Left ventricle myocardium inferior (tissue), 1 donor: ENCODE results near the gene GUCY2D. TPM values are rescaled to one million over a fixed set of nuclear protein-coding genes. Genes with fewer than 3 reads are reported as not detected.

Experiments used
- DNase-seq: peaks from one replicate; pipeline ENCODE4 v3.0.0-alpha.2; 2020
- H3K27ac ChIP-seq: fragments of 200-600 bp; replicated peaks from 2 replicates; pipeline ENCODE4 v1.8.0; 2021
- H3K27me3 ChIP-seq: fragments of 200-600 bp; 2 replicates; pipeline ENCODE4 v1.8.0; 2021; ENCODE audit warnings: low read depth
- H3K36me3 ChIP-seq: fragments of 200-600 bp; 2 replicates; pipeline ENCODE4 v1.8.0; 2021
- H3K4me1 ChIP-seq: fragments of 200-600 bp; 2 replicates; pipeline ENCODE4 v1.8.0; 2021
- H3K4me3 ChIP-seq: fragments of 200-600 bp; 2 replicates; pipeline ENCODE4 v1.8.0; 2021; ENCODE audit warnings: mild to moderate bottlenecking, moderate library complexity
- H3K9me3 ChIP-seq: fragments of 200-600 bp; replicated peaks from 2 replicates; pipeline ENCODE4 v1.8.0; 2021
- intact Hi-C: fragments of 100-400 bp; cut with micrococcal nuclease; formaldehyde crosslinking; loops from one replicate; pipeline ENCODE4 v1.11.0; 2022
- total RNA-seq: library from RNA; stranded (reverse); fragmentation: NEBNext Ultra II Directional; extraction: Animal tissue kit (Norgen Biotek cat#: 25700); gene quantifications from one replicate; pipeline ENCODE4 v1.2.1, GENCODE V29; 2021
- TF ChIP-seq, protein P1 (sequence below): fragments of 200-600 bp; IDR thresholded peaks from 2 replicates; pipeline ENCODE4 v1.8.0; 2021; ENCODE audit warnings: antibody characterized with exemption, mild to moderate bottlenecking, borderline replicate concordance
- donor health status: DM: no; HTN: yes; CAD: no; lungs with severe emphysema.

GUCY2D gene
- total RNA-seq, 1 donor from 2014 or later = not detected

DNA sequence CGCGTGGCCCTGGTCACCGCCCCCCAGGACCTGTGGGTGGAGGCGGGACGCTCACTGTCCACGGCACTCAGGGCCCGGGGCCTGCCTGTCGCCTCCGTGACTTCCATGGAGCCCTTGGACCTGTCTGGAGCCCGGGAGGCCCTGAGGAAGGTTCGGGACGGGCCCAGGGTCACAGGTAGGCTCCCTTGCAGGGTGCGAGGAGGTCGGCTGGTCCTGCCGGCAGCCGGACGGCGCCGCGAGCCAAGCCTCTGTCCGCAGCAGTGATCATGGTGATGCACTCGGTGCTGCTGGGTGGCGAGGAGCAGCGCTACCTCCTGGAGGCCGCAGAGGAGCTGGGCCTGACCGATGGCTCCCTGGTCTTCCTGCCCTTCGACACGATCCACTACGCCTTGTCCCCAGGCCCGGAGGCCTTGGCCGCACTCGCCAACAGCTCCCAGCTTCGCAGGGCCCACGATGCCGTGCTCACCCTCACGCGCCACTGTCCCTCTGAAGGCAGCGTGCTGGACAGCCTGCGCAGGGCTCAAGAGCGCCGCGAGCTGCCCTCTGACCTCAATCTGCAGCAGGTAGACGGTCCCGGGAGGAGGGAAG lies 1.3 kb downstream of the GUCY2D start:
- Histone ChIP-seq H3K27ac (no peak overlapping the region), H3K27me3 (peaks cover 83% of the 10 kb centered on the region), H3K36me3 (no peaks in the 10 kb centered on the region), H3K4me1 (peaks cover 16% of the 10 kb centered on the region), H3K9me3 (no peaks in the 10 kb centered on the region), H3K4me3 (peak overlapping the region; percentile 60)
- intact Hi-C loops = no loop called here
- no peak for DNase-seq
- TF ChIP-seq, protein P1, sequence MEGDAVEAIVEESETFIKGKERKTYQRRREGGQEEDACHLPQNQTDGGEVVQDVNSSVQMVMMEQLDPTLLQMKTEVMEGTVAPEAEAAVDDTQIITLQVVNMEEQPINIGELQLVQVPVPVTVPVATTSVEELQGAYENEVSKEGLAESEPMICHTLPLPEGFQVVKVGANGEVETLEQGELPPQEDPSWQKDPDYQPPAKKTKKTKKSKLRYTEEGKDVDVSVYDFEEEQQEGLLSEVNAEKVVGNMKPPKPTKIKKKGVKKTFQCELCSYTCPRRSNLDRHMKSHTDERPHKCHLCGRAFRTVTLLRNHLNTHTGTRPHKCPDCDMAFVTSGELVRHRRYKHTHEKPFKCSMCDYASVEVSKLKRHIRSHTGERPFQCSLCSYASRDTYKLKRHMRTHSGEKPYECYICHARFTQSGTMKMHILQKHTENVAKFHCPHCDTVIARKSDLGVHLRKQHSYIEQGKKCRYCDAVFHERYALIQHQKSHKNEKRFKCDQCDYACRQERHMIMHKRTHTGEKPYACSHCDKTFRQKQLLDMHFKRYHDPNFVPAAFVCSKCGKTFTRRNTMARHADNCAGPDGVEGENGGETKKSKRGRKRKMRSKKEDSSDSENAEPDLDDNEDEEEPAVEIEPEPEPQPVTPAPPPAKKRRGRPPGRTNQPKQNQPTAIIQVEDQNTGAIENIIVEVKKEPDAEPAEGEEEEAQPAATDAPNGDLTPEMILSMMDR = no peak

DNA sequence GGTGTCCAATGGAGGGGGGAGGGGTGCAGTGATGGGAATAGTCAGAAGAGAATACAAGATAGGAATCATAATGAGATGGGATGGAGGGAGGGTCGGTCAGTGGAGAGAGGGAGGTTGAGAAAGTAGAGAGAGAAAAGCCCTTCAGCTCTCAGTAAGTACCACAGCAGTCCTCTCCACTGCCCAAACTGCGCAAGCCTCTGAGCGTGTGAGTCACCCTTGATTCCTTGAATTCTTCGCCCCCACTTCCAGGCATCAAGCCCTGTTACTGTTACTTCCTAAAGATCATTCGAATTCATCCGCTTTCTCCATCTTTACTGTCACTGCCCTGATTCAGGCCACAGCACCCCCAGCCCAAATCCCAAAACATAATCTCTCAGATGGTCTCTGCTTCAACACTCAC lies 2.5 kb downstream of the GUCY2D start:
- DNase-seq = no peak
- H3K36me3 ChIP-seq = no peaks in the 10 kb centered on the region
- H3K4me1 ChIP-seq = peaks cover 16% of the 10 kb centered on the region
- no peaks in the 10 kb centered on the region for H3K9me3 ChIP-seq
- TF ChIP-seq, protein P1 = no peak
- peaks cover 80% of the 10 kb centered on the region for H3K27me3 ChIP-seq
- H3K4me3 ChIP-seq = no peak overlapping the region
- intact Hi-C loops = no loop called here
- H3K27ac ChIP-seq = no peak overlapping the region

DNA sequence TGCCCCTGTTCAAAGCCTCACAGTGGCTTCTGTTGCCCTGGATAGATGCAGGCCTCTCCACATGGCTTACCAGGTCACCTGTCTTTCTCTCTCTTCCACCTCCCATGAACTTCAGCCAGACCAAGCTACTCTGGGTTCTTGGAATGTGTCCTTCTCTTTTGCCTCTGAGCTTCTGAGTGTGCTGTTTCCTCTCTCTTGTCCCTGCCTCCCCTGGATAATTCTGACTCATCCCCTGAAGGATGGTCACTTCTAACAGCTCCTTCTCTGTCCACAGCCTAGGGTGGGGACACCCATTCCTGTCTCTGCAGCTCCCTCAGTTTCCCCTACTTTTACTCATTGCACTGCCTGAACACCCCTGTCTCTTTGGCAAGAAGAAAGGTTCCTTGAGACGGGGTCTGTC lies 2.9 kb downstream of the GUCY2D start:
- Histone ChIP-seq H3K9me3 (no peaks in the 10 kb centered on the region), H3K36me3 (no peaks in the 10 kb centered on the region), H3K4me1 (peaks cover 16% of the 10 kb centered on the region), H3K27ac (no peak overlapping the region), H3K27me3 (peaks cover 75% of the 10 kb centered on the region), H3K4me3 (no peak overlapping the region)
- TF ChIP-seq, protein P1 = no peak
- no peak for DNase-seq
- intact Hi-C loops = no loop called here

DNA sequence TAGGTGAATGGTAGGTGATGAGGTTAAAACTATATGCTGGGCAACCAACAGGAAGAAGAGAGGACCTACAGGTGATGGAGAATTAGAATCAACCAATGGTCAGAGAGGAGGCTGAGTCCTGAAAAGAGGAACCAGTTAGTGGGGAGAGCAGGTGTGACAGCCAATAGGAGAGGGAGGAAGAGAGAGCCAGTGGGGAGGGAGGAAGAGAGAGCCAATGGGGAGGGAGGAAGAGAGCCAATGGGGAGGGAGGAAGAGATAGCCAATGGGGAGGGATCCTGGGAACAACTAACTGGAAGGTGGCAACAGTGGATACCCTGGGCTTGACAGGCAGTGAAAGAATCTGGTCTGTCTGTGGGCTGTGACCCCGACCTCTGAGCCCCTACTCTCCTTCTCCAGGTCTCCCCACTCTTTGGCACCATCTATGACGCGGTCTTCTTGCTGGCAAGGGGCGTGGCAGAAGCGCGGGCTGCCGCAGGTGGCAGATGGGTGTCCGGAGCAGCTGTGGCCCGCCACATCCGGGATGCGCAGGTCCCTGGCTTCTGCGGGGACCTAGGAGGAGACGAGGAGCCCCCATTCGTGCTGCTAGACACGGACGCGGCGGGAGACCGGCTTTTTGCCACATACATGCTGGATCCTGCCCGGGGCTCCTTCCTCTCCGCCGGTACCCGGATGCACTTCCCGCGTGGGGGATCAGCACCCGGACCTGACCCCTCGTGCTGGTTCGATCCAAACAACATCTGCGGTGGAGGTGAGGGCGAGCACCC lies 3.7 kb downstream of the GUCY2D start:
- Histone ChIP-seq H3K36me3 (no peaks in the 10 kb centered on the region), H3K4me3 (no peak overlapping the region), H3K27me3 (peaks cover 68% of the 10 kb centered on the region), H3K4me1 (peaks cover 16% of the 10 kb centered on the region), H3K27ac (no peak overlapping the region), H3K9me3 (no peaks in the 10 kb centered on the region)
- DNase-seq = no peak
- intact Hi-C loops = no loop called here
- TF ChIP-seq, protein P1 = no peak

DNA sequence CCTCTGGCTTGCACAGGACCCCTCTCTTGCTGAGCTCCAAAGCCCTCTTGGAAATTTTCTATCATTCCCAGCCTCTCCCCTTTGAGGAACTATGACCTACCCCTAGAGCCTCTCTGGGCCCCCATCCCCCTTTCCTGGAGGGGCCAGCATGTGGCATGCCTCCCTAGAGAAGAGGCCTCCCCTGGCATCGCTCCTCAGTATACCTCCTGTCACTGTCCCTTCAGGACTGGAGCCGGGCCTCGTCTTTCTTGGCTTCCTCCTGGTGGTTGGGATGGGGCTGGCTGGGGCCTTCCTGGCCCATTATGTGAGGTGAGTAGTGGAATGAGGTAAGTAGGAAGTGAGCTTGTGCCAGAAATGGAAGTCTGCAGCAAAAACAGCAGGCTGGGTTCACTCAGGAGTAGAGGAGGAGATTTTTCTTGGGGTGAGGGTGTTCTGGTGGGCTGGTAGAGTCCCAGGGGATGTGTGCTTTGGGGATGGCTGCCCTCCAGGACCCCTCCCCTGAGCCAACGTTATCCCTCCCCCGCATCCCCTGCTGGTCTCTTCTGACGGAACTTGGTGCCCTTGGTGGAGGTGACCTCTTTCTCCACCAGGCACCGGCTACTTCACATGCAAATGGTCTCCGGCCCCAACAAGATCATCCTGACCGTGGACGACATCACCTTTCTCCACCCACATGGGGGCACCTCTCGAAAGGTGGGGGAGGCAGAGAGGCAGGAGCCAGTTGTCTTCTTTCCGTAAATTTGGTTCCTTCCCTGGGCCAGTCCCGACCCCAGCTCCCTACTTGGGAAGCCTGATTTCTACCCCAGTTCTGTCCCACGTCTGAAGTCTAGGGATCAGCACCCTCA lies 4.6 kb downstream of the GUCY2D start:
- Histone ChIP-seq H3K4me1 (peaks cover 16% of the 10 kb centered on the region), H3K9me3 (no peaks in the 10 kb centered on the region), H3K4me3 (no peak overlapping the region), H3K27me3 (peaks cover 58% of the 10 kb centered on the region), H3K27ac (no peak overlapping the region), H3K36me3 (no peaks in the 10 kb centered on the region)
- TF ChIP-seq, protein P1 = no peak
- intact Hi-C loops = no loop called here
- no peak for DNase-seq
